ENCODE data around the gene IGF1R.

DNA sequence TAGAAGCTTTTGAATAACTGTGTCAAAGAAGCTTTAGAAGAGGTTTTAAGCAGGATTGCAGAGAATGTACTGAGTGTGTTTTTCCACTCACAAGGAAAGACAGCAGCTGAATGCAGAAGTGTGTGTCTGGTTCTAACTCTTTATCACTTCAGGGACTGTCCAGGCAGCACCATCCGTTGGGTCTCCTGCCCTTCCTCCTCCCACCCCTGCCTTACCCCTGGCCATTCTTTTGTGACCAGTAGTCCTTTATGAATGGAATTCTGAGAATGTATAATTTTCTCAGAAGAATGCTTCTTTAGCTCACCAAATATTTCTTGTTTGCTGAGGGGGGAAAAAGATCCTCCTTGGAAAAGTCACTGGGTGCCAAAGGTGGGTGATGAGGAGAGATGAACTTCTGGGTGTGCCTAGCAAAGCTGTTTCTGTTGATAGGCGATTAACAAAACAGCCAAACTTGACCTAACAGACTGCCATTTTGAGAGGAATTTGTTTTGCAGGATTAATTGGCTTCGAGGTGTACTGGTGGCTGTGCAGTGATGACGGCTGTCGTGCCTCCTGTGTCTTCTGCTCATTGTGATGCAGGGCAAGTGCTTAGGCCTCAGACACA is 70.9 kb downstream of the IGF1R start:
- TF ChIP-seq, protein P1, sequence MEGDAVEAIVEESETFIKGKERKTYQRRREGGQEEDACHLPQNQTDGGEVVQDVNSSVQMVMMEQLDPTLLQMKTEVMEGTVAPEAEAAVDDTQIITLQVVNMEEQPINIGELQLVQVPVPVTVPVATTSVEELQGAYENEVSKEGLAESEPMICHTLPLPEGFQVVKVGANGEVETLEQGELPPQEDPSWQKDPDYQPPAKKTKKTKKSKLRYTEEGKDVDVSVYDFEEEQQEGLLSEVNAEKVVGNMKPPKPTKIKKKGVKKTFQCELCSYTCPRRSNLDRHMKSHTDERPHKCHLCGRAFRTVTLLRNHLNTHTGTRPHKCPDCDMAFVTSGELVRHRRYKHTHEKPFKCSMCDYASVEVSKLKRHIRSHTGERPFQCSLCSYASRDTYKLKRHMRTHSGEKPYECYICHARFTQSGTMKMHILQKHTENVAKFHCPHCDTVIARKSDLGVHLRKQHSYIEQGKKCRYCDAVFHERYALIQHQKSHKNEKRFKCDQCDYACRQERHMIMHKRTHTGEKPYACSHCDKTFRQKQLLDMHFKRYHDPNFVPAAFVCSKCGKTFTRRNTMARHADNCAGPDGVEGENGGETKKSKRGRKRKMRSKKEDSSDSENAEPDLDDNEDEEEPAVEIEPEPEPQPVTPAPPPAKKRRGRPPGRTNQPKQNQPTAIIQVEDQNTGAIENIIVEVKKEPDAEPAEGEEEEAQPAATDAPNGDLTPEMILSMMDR (IDR thresholded peaks at IDR 0.05), result no peak
- TF ChIP-seq POLR2A (IDR thresholded peaks at IDR 0.05), result no peak

Data from adrenal gland (tissue), 5 donors.